Stomach (tissue), 4 donors: ENCODE data around the gene MYBPC1.

ENCODE experiments used
- EP300 ChIP-seq: sonication (generic); formaldehyde crosslinking; IDR thresholded peaks from one replicate; pipeline ENCODE4 v1.6.1; 2017; ENCODE audit warnings: antibody characterized with exemption
- POLR2A ChIP-seq, 4 donors: fragments of 450-650 bp; IDR thresholded peaks; one replicate each; pipeline ENCODE4 v1.6.1; 2016; ENCODE audit warnings: antibody characterized with exemption in 4 of 4, control low read depth in 2 of 4, mild to moderate bottlenecking in 1 of 4, moderate library complexity in 1 of 4
- POLR2AphosphoS5 ChIP-seq, 3 donors: sonication (generic); formaldehyde crosslinking; IDR thresholded peaks; one replicate each; pipeline ENCODE4 v1.6.1; 2016; ENCODE audit warnings: antibody characterized with exemption in 3 of 3
- TF ChIP-seq, protein P1 (sequence below), 7 experiments: fragments of 450-650 bp in 4 of 7; fragments of 200-600 bp in 3 of 7; sonication (generic) in 3 of 7; IDR thresholded peaks; one replicate each; pipeline ENCODE4 v1.5.1; 2016 to 2019; ENCODE audit warnings: antibody characterized with exemption in 7 of 7, control low read depth in 2 of 7, mild to moderate bottlenecking in 1 of 7

DNA sequence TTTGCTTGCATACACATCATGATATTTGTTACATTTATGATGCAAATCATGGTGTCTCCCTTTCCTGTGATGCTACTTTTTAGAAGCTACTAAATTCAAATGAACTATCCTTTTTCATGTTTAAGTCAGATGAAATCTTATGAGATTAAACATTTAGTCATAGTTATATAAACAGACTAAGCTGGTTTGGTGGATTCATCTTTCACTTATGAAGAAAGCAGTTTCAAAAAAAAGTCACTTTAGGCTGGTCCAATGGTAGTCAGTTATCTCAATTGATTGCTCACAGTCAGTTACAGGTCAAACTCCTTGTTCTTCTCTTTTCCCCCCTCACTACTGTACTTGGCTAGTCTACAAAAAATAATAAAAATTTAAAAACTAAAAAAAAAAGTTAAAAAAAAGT, 124.8 kb downstream of the MYBPC1 start:
- TF ChIP-seq, protein P1, sequence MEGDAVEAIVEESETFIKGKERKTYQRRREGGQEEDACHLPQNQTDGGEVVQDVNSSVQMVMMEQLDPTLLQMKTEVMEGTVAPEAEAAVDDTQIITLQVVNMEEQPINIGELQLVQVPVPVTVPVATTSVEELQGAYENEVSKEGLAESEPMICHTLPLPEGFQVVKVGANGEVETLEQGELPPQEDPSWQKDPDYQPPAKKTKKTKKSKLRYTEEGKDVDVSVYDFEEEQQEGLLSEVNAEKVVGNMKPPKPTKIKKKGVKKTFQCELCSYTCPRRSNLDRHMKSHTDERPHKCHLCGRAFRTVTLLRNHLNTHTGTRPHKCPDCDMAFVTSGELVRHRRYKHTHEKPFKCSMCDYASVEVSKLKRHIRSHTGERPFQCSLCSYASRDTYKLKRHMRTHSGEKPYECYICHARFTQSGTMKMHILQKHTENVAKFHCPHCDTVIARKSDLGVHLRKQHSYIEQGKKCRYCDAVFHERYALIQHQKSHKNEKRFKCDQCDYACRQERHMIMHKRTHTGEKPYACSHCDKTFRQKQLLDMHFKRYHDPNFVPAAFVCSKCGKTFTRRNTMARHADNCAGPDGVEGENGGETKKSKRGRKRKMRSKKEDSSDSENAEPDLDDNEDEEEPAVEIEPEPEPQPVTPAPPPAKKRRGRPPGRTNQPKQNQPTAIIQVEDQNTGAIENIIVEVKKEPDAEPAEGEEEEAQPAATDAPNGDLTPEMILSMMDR (IDR thresholded peaks at IDR 0.05) = no peak
- TF ChIP-seq POLR2AphosphoS5 (IDR thresholded peaks at IDR 0.05) (no peak), EP300 (no peak), POLR2A (IDR thresholded peaks at IDR 0.05) (no peak)
